RPMI8226 (cell line): ENCODE measurements around the gene GPD1.
"Not testable (repeated sequence)": the region's sequence is repeated elsewhere in the genome, so short reads cannot be mapped to it uniquely, and the experiment has no call there.

Experiments
- DNase-seq: peaks from one replicate; pipeline ENCODE4 v3.0.0-alpha.2; 2015

GPD1 gene

GRCh38 chr12:50074936-50075807, 28.6 kb upstream of the GPD1 start:
- DNase-seq: peak; percentile 81

- DNase-seq: no peak
These were observed 28.0 kb upstream of the GPD1 start for GRCh38 chr12:50075808-50076170.

- no peak for DNase-seq
These were observed 26.7 kb upstream of the GPD1 start for GRCh38 chr12:50077099-50077498.

GRCh38 chr12:50078281-50078680, 25.5 kb upstream of the GPD1 start:
- no peak for DNase-seq

GRCh38 chr12:50079771-50080170, 24.0 kb upstream of the GPD1 start:
- DNase-seq: no peak

- DNase-seq: no peak
These were observed 22.6 kb upstream of the GPD1 start for GRCh38 chr12:50081096-50081808.

DNA sequence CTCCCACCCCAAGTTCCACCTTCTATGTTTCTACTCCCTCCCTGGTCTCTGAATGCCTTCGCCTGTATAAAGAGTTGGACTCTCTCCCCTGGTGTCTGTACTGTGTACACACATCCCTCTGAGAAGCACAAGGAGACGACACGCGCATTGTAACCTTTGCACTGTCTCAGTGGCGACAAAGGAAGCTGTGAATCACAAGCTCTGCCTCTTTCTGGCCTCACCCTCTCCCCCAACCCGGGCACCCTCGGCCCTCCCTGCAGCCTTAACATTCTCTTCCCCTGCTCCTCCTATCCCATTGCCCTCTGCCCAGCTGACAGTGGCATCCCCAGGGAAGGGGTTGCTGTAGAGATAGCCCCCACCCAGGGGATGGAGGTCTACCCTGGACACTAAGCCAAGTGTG, 21.2 kb upstream of the GPD1 start:
- no peak for DNase-seq

GRCh38 chr12:50083301-50083700, 20.5 kb upstream of the GPD1 start:
- DNase-seq: no peak

DNA sequence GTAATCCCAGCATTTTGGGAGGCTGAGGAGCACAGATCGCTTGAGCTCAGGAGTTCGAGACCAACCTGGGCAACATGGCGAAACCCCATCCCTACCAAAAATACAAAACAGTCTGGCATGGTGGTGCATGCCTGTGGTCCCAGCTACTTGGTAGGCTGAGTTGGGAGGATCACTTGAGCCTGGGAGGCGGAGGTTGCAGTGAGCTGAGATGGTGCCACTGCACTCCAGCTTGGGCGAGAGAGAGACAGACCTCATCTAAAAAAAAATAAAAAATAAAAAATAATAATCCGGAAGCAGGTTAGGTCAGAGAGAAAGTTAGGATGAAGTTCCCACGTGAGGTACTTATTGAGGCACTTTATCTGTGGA, 19.4 kb upstream of the GPD1 start:
- DNase-seq: not testable (repeated sequence)

DNA sequence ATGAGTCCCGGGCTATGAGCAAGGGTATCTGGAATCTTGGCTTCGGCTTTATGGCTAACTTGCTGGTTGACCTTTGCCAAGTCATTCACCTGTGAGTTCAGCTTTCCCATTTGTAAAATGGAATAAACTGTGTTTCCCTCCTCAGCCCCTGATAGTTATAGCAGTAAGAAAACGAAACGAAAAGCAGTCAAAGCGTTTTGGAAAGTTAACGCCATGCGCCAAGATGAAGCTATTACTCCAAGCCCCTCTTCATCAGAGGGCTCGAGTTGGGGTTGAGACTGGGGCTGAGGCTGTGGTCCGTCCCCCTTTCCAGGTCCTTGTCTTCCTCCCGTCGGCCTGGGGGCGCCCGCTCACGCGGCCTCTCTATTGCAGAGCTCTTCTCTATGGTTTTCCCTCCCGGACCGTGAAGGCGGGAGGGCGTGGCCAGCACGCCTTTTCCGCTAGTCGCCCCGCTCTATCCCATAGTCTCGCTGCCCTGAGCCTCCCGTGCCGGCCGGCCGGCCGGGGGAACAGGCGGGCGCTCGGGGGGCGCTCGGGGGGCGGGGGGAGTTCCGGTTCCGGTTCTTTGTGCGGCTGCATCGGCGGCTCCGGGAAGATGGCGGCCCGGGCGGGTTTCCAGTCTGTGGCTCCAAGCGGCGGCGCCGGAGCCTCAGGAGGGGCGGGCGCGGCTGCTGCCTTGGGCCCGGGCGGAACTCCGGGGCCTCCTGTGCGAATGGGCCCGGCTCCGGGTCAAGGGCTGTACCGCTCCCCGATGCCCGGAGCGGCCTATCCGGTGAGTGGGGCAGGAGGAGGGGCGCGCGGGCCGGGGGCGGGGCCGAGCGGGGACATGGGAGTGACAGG, 18.8 kb upstream of the GPD1 start, which contains the start of gene SMARCD1:
Gene SMARCD1 (plus strand): TSS at position 568 of the 840 bp plus-strand sequence. CDS start 28 bp downstream, at position 596.
- peak; percentile 93 for DNase-seq

DNA sequence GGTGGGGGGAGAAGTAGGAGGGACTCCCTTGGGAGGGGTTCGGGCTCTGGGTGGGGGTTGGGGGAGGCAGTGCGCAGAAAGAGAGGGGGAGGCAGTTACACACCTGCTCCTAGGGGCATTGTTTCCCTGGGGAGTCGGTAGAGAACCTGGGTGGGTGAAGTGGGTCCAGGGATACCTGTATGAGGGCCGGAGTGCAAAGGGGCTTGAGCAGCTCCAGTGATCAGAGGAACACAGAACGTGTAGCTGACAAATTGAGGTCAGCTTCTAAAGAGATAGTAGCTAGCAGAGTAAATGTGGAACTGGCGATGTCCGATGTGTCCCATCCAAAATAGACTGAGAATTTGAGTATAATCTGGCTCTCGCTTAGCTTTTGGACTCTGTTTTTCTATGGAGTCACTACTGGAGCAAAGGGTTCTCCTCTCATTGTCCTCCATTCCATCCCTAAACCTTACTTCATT, 18.2 kb upstream of the GPD1 start:
- no peak for DNase-seq

GRCh38 chr12:50086148-50086547, 17.7 kb upstream of the GPD1 start:
- peak; percentile 87 for DNase-seq

GRCh38 chr12:50087151-50087550, 16.7 kb upstream of the GPD1 start:
- no peak for DNase-seq

GRCh38 chr12:50087995-50088394, 15.8 kb upstream of the GPD1 start:
- no peak for DNase-seq

DNA sequence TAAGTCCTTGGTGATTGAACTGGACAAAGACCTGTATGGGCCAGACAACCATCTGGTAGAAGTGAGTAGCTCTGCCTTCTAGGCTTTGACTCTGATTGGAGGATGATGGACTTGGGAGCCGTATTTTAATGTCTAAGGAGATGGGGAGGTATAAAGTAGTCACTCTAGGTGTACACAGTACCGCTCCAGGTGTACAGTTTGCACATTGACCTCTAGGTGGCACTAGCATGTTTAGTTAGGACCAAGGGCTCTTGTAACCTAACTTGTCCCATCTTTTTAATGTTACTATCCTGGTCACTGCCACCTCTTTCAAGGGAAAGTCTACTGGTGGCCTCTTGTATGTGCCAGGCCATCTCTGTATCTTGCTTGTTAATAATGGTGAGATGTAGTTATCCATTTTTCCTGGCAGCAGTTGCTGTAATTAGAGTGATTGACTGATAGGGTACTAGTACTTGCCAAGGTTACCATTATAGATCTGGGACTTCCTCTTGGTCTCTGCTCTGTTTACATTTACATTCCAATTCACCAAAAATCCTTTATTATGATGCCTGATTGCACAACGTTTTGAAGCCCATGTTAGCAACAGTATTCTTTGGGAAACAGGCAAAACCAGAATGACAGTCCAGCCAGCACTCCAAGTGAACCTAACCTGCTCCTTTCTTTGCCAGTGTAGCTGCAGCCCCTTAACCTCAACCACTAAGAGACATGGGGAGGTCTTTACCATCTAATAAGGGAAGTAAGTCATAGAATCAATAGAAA, 15.1 kb upstream of the GPD1 start:
- peak; percentile 80 for DNase-seq

DNA sequence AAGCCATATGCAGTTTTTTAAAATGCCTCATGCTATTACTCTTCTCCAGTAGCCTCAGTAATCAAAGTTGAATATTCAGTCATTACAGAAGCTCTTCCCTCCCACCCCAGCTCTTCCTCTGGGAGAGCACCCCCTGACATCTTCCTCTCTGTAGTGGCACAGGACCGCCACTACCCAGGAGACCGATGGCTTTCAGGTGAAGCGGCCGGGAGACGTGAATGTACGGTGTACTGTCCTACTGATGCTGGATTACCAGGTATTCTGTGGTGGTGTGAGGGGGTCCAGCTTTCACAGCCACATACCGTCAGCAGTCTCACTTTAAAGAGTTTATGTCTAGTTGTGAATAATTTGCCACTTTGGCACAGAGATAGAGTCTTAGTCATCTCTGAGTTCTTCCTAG, 14.1 kb upstream of the GPD1 start:
- DNase-seq: no peak

- no peak for DNase-seq
These were observed 13.4 kb upstream of the GPD1 start for GRCh38 chr12:50090391-50090790.

DNA sequence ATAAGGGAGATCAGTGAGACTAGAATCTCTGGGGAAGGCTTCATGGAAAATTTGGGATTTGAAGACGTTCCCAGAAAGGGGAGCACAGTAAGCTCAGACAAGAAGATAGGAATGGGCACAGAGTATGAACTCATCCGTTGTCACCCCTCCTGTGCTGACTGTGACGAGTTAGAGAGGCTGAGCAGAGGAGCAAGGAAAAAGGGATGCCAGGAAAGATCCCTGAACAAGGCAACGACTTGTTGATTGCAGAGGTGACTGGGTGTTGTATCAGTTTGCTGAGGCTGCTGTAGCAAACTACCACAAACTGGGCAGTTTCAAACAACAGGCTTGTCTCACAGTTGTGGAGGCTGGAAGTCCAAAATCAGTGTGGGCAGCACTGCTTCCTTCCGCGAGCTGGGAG, 5.9 kb upstream of the GPD1 start:
- DNase-seq: no peak

DNA sequence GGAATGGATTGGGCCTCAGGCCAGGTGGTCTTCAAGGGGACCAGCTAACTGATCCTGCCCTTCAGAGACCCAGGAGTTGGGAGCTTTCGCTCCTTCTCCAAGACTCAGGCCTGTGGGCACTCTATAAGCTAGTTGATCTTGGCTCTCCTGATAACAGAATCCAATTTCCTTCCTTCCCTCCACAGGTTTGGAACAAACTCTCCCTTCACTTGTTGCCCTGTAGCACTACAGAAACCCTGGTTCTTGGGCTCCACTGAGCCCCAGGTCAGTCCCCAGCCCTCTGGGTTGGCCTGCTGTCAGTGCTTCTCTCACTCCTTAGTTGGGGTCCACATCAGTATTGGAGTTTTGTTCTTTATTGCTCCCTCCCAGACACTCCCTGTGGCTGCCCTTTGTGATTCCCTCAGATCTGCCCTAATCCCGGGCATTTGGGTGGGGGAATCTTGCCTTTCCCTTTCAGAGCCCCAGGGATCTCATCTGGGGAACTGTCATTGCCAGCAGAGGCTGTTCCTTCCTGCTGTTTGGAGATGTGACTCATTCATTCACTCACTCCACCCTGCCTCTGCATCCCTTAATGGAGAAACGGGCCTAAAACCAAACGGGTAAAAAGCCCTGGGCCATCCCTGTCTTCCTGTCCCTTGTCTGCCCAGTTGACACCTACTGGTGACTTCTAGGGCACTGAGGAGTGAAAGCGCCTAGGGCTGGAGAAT, 4.4 kb upstream of the GPD1 start:
- DNase-seq: no peak

DNA sequence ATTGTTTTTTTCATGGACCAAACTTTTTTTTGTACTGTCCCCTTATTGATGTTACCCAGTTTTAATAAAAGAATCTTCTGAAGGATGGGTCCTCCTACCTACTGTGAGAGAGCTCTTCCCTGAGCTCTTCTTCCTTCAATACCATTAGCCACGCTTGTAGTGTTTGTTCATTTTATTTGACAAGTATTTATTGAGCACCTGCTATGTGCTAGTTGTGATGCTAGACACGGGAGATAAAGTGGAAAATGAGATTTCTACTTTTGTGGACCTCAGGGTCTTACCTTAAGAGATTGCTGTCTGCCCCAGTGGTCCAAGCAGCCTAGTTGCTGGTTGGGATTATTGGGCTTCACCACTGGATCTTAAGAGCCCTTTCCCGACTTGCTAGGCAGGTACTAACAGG, 3.2 kb upstream of the GPD1 start:
- DNase-seq: no peak

DNA sequence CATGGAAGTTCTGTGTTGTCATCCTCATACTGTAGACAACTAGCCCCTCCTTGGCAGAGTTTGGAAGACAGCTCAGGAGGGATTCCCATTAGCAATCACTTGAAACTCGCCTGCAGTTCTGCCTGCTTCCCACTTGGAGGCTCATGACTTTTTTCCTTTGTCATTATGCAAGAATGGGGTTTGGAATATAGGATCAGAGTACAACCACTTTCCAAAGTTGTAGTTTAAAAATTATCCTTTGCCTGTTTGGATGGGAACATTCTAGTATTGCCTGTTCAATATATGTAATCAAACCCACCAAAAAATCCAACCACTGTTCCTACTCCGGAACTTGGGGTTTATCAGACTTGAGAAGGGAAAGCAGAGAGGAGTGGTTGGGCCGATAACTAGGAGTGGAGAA, 2.1 kb upstream of the GPD1 start:
- no peak for DNase-seq

GRCh38 chr12:50102131-50102531, 1.7 kb upstream of the GPD1 start:
- no peak for DNase-seq
